Aorta (tissue), 5 donors: ENCODE results near the gene MPG. TPM values are rescaled to one million over a fixed set of nuclear protein-coding genes. Genes with fewer than 3 reads are reported as not detected.

Experiments used
- ATAC-seq: fragments of 200-7000 bp; cut with Tn5 transposase; one replicate; pipeline ENCODE4 v1.9.1; 2022; ENCODE audit warnings: moderate library complexity; ENCODE audit not compliant: low FRiP score
- DNase-seq, 2 donors: peaks; one replicate each; pipeline ENCODE4 v3.0.0-alpha.2; 2020
- H3K27ac ChIP-seq, 2 donors: one replicate each; pipeline ENCODE4 v1.5.1; 2013; ENCODE audit warnings: low read length in 2 of 2, mild to moderate bottlenecking in 2 of 2, moderate library complexity in 2 of 2, control low read depth in 1 of 2, inconsistent platforms in 1 of 2, low read depth in 1 of 2
- H3K27me3 ChIP-seq, 2 donors: one replicate each; pipeline ENCODE4 v1.6.1; 2013; ENCODE audit warnings: control low read depth in 1 of 2, low read length in 1 of 2, mild to moderate bottlenecking in 1 of 2, moderate library complexity in 1 of 2; ENCODE audit not compliant: insufficient read depth in 2 of 2, control insufficient read depth in 1 of 2
- H3K36me3 ChIP-seq, 2 donors: one replicate each; pipeline ENCODE4 v1.6.1; 2013; ENCODE audit warnings: control low read depth in 1 of 2, low read length in 1 of 2, mild to moderate bottlenecking in 1 of 2; ENCODE audit not compliant: insufficient read depth in 2 of 2, control insufficient read depth in 1 of 2
- H3K4me1 ChIP-seq, 2 donors: one replicate each; pipeline ENCODE4 v1.6.1; 2013; ENCODE audit warnings: low read length in 2 of 2, control low read depth in 1 of 2, mild to moderate bottlenecking in 1 of 2, moderate library complexity in 1 of 2; ENCODE audit not compliant: insufficient read depth in 2 of 2, control insufficient read depth in 1 of 2
- H3K4me3 ChIP-seq, 2 donors: one replicate each; pipeline ENCODE4 v1.5.1; 2013; ENCODE audit warnings: low read length in 2 of 2, control low read depth in 1 of 2, mild to moderate bottlenecking in 1 of 2
- H3K9me3 ChIP-seq: one replicate; pipeline ENCODE4 v1.6.1; 2013; ENCODE audit warnings: mild to moderate bottlenecking, low read length; ENCODE audit not compliant: control insufficient read depth
- WGBS, 2 donors: extraction: QIAGEN DNeasy Blood & Tissue Kit; methylation state at CpG; one replicate each; pipeline ENCODE4 v1.1.7; 2013; 5-methylcytosine and 5-hydroxymethylcytosine counted together
- intact Hi-C, 2 donors: fragments of 100-400 bp; cut with DNase I; formaldehyde crosslinking; loops; one replicate each; pipeline versions ENCODE4 v1.14.2 to v1.15.0; 2022
- polyA plus RNA-seq, 2 donors: library from polyadenylated mRNA; stranded (reverse); fragments of 200-250 nt; gene quantifications; one replicate each; pipeline ENCODE4 v1.2.3, GENCODE V29; 2013
- total RNA-seq, 2 donors: library from RNA; stranded (reverse); fragmentation: NEBNext Ultra II Directional; extraction: Animal tissue kit (Norgen Biotek cat#: 25700); gene quantifications; one replicate each; pipeline ENCODE4 v1.2.1, GENCODE V29; 2021
- donor health status: healthy with polysubstance abuse.
- donor health status: Bipolar disorder and iron deficiency.
- donor health status: DM: no; HTN: no; CAD: no.
- donor health status: DM: no; HTN: no; CAD: no.
- donor health status: DM: yes; HTN: yes; CAD: no.

Gene MPG
- total and polyA plus RNA-seq, 4 donors: 56.2 to 213 (median 74.1) TPM

DNA sequence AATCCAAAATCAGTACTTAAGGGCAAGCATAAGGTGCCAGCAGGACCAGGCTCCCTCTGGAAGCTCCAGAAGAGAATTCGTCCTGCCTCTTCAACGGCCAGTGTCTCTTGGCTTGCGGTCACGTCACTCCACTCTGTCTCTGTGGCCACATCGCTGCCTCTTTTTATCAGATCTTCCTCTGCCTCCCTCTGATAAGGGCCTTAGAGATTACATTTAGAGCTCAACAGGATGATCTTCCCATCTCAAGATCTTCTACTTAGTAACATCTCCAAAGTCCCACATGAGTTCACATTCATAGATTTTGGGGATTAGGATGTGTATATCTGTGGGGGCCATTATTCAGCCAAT, 16.9 kb downstream of the MPG start:
- Histone ChIP-seq H3K4me3 (no peak overlapping the region), H3K9me3 (no peaks in the 10 kb centered on the region), H3K36me3 (no peaks in the 10 kb centered on the region), H3K27ac (no peak overlapping the region), H3K4me1 (no peaks in the 10 kb centered on the region), H3K27me3 (no peaks in the 10 kb centered on the region)
- WGBS, 2 donors: 87 to 91% methylated on average over 5 of the region's 5 CpGs
- intact Hi-C loops: no loop called here
- ATAC-seq: no peak
- DNase-seq: no peak

DNA sequence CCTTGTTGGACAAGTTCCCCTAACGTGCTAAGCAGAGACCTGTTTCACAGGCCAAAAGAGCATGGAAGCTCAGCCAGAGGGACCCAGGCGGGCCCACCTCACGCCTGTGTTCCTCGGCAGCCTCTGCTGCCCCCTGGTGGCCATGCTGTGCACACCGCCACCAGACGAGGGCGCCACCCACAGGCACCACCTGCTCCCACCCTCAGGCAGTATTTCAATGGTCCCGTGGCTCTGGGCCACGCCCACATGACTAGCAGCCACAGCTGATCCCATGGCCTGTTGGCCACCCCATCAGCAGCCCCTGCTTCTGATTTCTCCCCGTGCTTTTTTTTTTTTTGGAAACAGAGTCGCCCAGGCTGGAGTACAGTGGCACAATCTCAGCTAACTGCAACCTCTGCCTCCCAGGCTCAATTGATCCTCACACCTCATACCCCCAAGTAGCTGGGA, 18.9 kb downstream of the MPG start:
- intact Hi-C loops: loop anchor here (1.0 kb wide), 1 partner anchor 32 kb away; no protein-coding TSS in a partner anchor

DNA sequence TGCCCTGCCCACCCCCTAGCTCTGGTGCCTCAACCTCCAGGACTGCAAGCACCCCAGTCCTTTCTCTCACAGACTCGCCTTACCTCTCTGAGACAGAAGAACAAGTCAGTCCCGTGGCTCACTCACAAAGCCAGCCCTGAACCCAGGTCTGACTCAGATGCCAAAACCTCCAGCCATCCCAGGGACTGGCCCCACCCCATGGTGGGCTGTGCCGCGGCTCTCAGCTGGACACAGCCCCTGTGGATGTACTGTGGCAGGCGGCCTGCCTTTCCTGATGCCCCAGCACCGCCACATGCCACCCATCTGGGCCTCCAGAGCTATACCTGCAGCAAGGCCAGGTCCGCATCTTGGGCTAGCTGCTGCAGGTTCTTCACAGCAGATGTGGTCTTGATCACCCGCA, 19.8 kb downstream of the MPG start:
- Histone ChIP-seq H3K36me3 (no peaks in the 10 kb centered on the region), H3K9me3 (no peaks in the 10 kb centered on the region), H3K27ac (no peak overlapping the region), H3K4me3 (no peak overlapping the region), H3K27me3 (no peaks in the 10 kb centered on the region), H3K4me1 (no peaks in the 10 kb centered on the region)
- DNase-seq: no peak
- WGBS, 2 donors: 83% methylated on average over 8 of the region's 8 CpGs
- intact Hi-C loops: loop anchor here in 1 of 2 donors (1.0 kb wide), 1 partner anchor 33 kb away; no protein-coding TSS in a partner anchor
- ATAC-seq: no peak

More for the DNA sequence above, 18.9 kb downstream of the MPG start:
- Histone ChIP-seq H3K27me3 (no peaks in the 10 kb centered on the region), H3K27ac (no peak overlapping the region), H3K36me3 (no peaks in the 10 kb centered on the region), H3K4me3 (no peak overlapping the region), H3K9me3 (no peaks in the 10 kb centered on the region), H3K4me1 (no peaks in the 10 kb centered on the region)
- 3 to 6% methylated on average over 11 of the region's 11 CpGs for WGBS, 2 donors
- DNase-seq: peak; percentile 95 to 96
- ATAC-seq: peak; percentile 93

DNA sequence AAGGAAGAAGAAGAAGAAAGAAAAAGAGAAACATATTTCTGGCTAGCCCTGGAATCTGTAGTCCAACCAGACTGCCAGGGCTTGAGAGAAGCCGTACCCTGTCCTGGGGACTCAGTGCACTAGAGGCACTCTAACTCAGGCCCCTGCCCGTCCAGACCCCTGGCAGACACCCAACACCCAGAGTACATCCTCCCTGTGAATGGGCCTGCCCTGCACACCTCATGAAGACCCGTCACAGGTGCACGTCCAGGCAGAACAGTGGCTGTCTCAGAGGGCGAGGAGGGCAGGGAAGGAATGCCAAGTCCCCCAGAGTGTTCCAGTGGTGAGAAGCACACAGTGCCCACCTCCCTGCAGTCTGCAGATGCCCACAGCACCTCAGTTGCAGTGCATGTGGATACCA, 23.0 kb downstream of the MPG start:
- ATAC-seq (no peak), DNase-seq (no peak)
- no peaks in the 10 kb centered on the region for H3K9me3 ChIP-seq
- intact Hi-C loops: no loop called here
- no peaks in the 10 kb centered on the region for H3K27me3 ChIP-seq
- WGBS, 2 donors: 69 to 78% methylated on average over 5 of the region's 5 CpGs
- no peaks in the 10 kb centered on the region for H3K36me3 ChIP-seq
- H3K4me1 ChIP-seq: no peaks in the 10 kb centered on the region
- no peak overlapping the region for H3K4me3 ChIP-seq
- no peak overlapping the region for H3K27ac ChIP-seq

DNA sequence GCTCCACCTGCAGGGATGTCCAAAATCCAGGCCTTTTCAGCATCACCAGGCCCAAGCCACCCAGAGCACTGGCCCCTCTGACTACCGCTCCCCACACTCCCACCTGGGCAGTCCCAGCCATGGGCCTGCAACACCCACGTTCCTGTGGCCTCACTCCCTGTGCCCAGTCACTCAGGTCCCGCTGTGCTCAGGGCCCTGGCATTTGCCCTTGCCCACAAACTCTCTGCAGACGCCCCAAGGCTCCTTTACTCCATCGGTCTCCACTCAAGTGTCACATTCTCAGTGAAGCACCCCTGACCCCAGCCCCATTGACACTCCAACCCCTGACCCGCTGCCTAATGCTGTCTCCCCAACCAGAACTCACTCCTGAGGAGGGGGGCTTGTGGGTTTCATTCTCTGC, 23.6 kb downstream of the MPG start:
- 72 to 80% methylated on average over 6 of the region's 6 CpGs for WGBS, 2 donors
- no peak overlapping the region for H3K4me3 ChIP-seq
- no peaks in the 10 kb centered on the region for H3K9me3 ChIP-seq
- ATAC-seq: no peak
- intact Hi-C loops: no loop called here
- DNase-seq: no peak
- peak overlapping the region in 1 of 2 donors; percentile 89 for H3K27ac ChIP-seq
- H3K36me3 ChIP-seq: no peaks in the 10 kb centered on the region
- no peaks in the 10 kb centered on the region for H3K27me3 ChIP-seq
- no peaks in the 10 kb centered on the region for H3K4me1 ChIP-seq

DNA sequence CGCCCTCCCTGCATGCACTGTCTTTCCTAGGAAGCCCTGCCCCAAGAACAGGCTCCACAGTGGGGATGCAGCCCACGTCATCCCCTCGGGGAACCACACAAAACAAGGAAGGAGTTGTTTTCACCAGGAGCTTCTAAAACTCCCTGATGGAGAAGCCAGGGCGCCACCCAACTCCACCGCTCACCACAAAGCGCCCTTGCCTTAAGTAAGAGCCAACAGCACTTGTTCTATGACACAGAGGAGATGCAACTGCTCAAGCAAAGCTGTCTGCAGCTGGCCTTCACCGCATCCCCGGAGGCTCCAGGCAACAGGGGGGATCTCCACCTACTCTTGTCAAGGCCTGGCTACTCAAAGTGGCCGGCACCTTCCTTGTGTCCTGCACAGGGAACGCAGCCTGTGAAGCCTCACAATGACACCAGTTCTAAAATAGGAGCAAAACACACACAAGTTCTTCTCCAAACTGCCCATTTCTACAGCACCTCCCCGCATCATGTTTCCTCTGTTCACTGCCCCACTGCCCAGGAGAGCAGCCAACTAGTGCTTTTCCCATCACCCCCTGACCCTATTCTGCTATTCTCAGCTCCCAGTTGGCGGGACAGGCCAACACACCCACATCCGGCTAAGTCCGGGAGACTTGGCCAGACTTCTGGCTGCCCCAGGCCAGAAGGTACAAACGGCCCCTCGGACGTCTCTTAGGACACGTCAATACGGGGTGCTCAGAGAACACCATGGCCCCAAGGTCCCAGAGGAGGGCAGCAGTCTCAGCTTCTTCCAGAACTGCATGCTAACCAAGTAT, 24.2 kb downstream of the MPG start:
- DNase-seq (peak; percentile 83 to 86), ATAC-seq (peak; percentile 81)
- Histone ChIP-seq H3K4me3 (no peak overlapping the region), H3K9me3 (no peaks in the 10 kb centered on the region), H3K27me3 (no peaks in the 10 kb centered on the region), H3K36me3 (no peaks in the 10 kb centered on the region), H3K27ac (peak overlapping the region; percentile 32 to 89), H3K4me1 (no peaks in the 10 kb centered on the region)
- intact Hi-C loops: no loop called here
- 15 to 23% methylated on average over 19 of the region's 19 CpGs for WGBS, 2 donors

DNA sequence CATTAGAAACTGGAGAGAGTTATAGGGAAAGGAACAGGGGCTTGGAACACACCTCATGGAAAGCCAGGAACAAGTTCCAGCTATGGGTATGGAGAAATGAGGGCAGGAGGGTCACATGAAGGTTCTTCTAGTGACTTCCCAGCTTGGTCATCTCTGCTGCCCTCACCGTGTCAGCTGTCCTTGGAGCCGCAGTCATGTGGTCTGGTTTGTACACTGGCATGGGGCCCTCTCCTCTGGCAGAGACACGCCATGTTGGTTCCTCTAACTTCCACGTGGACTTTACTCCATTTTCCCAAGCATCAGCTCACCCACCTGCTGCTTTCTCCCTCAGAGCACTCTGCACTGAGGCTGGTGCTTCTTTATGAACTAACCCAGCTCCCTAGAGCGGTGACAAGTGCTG, 26.3 kb downstream of the MPG start:
- intact Hi-C loops: no loop called here
- WGBS, 2 donors: 88% methylated on average over 5 of the region's 5 CpGs
- no peaks in the 10 kb centered on the region for H3K36me3 ChIP-seq
- no peaks in the 10 kb centered on the region for H3K27me3 ChIP-seq
- no peaks in the 10 kb centered on the region for H3K9me3 ChIP-seq
- H3K27ac ChIP-seq: peak overlapping the region in 1 of 2 donors; percentile 34
- no peaks in the 10 kb centered on the region for H3K4me1 ChIP-seq
- ATAC-seq (no peak), DNase-seq (no peak)
- no peak overlapping the region for H3K4me3 ChIP-seq

DNA sequence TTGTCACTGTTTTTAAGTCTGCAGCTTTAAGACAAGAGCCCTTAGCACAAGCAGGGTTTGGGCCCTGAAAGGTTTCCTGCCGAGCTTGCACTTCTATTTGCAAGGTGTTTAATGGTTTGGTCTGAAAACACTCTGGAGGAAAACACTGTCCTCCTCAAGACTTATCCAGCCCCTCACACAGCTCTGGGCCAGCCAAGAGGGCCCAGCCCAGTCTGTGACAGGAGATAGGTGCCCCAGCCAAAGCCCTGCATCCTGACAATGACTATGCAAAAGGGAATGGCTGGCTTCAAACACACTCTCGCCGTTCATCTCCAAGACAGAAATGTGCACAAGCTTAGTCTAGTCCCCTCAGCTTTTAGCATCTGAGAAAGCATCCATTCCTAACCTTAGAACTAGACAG, 26.9 kb downstream of the MPG start:
- no peaks in the 10 kb centered on the region for H3K4me1 ChIP-seq
- H3K9me3 ChIP-seq: no peaks in the 10 kb centered on the region
- DNase-seq (no peak), ATAC-seq (no peak)
- H3K27me3 ChIP-seq: no peaks in the 10 kb centered on the region
- intact Hi-C loops: loop anchor here (5.0 kb wide), 2 partner anchors 77 to 257 kb away; partner anchors contain the start of gene HBQ1 (in 1 of the 2)
- no peak overlapping the region for H3K4me3 ChIP-seq
- H3K36me3 ChIP-seq: no peaks in the 10 kb centered on the region
- 82 to 86% methylated on average over 3 of the region's 3 CpGs for WGBS, 2 donors
- no peak overlapping the region for H3K27ac ChIP-seq

DNA sequence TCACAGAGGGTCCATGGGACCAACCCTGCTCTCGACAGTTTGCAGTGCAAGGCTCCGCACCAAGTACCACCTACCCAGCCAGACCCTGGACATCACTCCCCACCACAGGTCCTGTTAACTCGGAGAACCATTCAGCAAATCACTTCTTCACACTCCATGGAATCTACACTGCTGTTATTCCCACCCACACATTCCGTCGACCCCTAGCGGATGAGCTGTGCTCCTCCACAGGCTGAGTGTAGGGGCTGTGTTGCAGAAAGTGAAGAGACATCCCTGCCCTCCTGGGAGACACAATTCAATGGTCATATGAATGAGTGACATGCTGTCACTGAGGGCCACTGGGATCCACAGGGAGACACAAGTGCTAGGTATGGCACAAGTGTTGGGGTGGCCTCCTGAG, 27.5 kb downstream of the MPG start:
- Histone ChIP-seq H3K27me3 (no peaks in the 10 kb centered on the region), H3K27ac (no peak overlapping the region)
- 88 to 90% methylated on average over 6 of the region's 6 CpGs for WGBS, 2 donors

More for the DNA sequence above, 27.5 kb downstream of the MPG start:
- no peak for ATAC-seq
- DNase-seq: no peak
- Histone ChIP-seq H3K9me3 (no peaks in the 10 kb centered on the region), H3K4me3 (no peak overlapping the region), H3K36me3 (peaks cover 0 to 2% of the 10 kb centered on the region in 2 donors), H3K4me1 (no peaks in the 10 kb centered on the region)
- intact Hi-C loops: loop anchor here (5.0 kb wide), 2 partner anchors 77 to 257 kb away; partner anchors contain the start of gene HBQ1 (in 1 of the 2)
